Heart left ventricle (tissue), 13 donors: Measurements from ENCODE around the gene SPOCK1.

ENCODE experiments used
- POLR2A ChIP-seq, 2 donors: fragments of 450-650 bp; IDR thresholded peaks; one replicate each; pipeline ENCODE4 v1.6.1; 2017; ENCODE audit warnings: antibody characterized with exemption in 2 of 2, mild to moderate bottlenecking in 2 of 2, moderate library complexity in 2 of 2
- TF ChIP-seq, protein P1 (sequence below), 12 donors: fragments of 200-600 bp; sonication (generic) in 4 of 12; IDR thresholded peaks; one replicate each; pipeline versions ENCODE4 v1.5.0 to v1.8.0; 2018 to 2022; ENCODE audit warnings: antibody characterized with exemption in 12 of 12, mild to moderate bottlenecking in 5 of 12
- donor health status: ischemic (EF 13 %, LVEDD 7.1; RV severe dilation, severe dysfunction).
- donor health status: DM: no; HTN: yes; CAD: no.
- donor health status: DM: no; HTN: no; CAD: no.
- donor health status: ischemic (EF 25% LVEDD 6.9; RV normal size, moderate dysfunction).
- donor health status: ischemic (EF 25% LVEDD 5.7; RV mildly dilated, moderate dysfunction).
- donor health status: ischemic (EF 35%, LVEDD 5.7; RV mildly dilated, moderate dysfunction).
- donor health status: nonischemic (EF 11% LVEDD 7.7; RV severe dilation, severe dysfunction).
- donor health status: DM: yes; HTN: yes; CAD: no.
- donor health status: PGD.
- donor health status: ischemic (EF 29% LVEDD 5.4; RV normal size, mild dysfunction).
- donor health status: nonischemic (EF 23%, LVEDD 6.1; RV moderate dilation, normal function).

- TF ChIP-seq, protein P1, sequence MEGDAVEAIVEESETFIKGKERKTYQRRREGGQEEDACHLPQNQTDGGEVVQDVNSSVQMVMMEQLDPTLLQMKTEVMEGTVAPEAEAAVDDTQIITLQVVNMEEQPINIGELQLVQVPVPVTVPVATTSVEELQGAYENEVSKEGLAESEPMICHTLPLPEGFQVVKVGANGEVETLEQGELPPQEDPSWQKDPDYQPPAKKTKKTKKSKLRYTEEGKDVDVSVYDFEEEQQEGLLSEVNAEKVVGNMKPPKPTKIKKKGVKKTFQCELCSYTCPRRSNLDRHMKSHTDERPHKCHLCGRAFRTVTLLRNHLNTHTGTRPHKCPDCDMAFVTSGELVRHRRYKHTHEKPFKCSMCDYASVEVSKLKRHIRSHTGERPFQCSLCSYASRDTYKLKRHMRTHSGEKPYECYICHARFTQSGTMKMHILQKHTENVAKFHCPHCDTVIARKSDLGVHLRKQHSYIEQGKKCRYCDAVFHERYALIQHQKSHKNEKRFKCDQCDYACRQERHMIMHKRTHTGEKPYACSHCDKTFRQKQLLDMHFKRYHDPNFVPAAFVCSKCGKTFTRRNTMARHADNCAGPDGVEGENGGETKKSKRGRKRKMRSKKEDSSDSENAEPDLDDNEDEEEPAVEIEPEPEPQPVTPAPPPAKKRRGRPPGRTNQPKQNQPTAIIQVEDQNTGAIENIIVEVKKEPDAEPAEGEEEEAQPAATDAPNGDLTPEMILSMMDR (IDR thresholded peaks at IDR 0.05) = no peak
- TF ChIP-seq POLR2A (IDR thresholded peaks at IDR 0.05) = no peak
Measured at GRCh38 chr5:137510671-137511070, 11.5 kb upstream of the SPOCK1 start.
